ENCODE data around the gene ECSCR. TPM values are rescaled to one million over a fixed set of nuclear protein-coding genes. Genes with fewer than 3 reads are reported as not detected.
"Not testable (repeated sequence)": the region's sequence is repeated elsewhere in the genome, so short reads cannot be mapped to it uniquely, and the experiment has no call there.

ECSCR gene
- total RNA-seq, 1 donor from 2014 or later = 37.1 TPM

DNA sequence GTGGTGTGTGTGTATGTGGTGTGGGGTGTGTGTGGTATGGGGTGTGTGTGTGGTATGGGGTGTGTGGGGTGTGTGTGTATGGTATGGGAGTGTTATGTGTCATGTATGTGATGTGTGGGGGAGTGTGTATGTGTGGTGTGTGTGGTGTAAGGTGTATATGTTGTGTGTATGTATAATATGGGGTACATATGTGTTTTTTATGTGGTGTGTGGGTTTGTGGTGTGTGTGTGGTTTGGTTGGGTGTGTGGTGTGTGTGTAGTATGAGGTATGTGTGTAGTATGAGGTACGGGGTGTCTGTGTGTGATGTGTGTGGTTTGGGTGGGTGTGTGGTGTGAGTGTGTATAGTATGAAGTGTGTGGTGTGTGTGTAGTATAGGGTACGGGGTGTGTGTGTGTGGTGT is 11.4 kb downstream of the ECSCR start:
- H3K36me3 ChIP-seq = no peaks in the 10 kb centered on the region

DNA sequence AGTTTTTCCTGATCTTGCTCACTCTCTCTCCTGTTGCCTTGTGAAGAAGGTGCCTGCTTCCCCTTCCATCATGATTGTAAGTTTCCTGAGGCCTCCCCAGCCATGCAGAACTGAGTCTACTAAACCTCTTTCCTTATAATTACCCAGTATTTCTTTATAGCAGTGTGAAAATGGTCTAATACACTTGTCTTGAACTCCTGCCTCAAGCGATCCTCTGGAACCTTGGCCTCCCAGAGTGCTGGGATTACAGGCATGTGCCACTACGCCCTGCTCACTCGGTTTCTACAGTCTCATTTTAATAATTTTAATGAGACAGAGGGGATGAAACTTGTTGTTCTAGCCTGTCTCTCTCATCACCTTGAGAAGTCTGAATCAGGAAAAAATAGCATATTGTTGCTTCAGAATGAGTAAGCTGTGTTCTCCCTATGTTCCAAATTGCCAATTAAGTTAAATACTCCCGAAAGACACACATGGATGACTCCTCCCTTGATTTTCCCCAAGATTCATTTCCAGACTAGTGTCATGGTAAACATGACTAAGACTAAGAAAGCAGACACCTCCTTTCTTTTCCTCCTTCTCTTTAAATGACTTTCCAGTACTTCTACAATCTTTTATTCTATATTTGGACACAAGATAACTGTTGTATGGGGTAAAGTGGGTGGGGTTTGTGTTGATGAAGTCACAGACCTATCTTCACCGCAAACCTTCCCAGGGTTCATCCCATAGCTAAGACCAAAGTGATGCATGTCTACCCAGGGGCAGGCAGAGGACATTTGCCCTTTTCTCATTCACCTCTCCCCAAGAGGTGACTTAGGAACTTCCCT is 15.4 kb downstream of the ECSCR start:
- intact Hi-C loops (cut with DNase I) = no loop called here
- TF ChIP-seq POLR2A (IDR thresholded peaks at IDR 0.05) (no peak), POLR2AphosphoS5 (IDR thresholded peaks at IDR 0.05; ENCODE audit: insufficient read depth in 1 of 2, low read depth in 1 of 2) (no peak), CTCF (IDR thresholded peaks at IDR 0.05) (no peak)
- no peaks in the 10 kb centered on the region for H3K27me3 ChIP-seq
- no peak for DNase-seq (ENCODE audit: extremely low spot score in 2 of 2)
- no peaks in the 10 kb centered on the region for H3K4me1 ChIP-seq
- no peak overlapping the region for H3K4me3 ChIP-seq
- H3K36me3 ChIP-seq = no peaks in the 10 kb centered on the region
- H3K9me3 ChIP-seq = no peaks in the 10 kb centered on the region
- no peak overlapping the region for H3K27ac ChIP-seq

More for the DNA sequence above, 11.4 kb downstream of the ECSCR start:
- intact Hi-C loops (cut with DNase I) = no loop called here
- no peak for DNase-seq (ENCODE audit: extremely low spot score in 2 of 2)
- TF ChIP-seq POLR2A (IDR thresholded peaks at IDR 0.05) (no peak), POLR2AphosphoS5 (IDR thresholded peaks at IDR 0.05; ENCODE audit: insufficient read depth in 1 of 2, low read depth in 1 of 2) (no peak)
- no peak overlapping the region for H3K4me3 ChIP-seq
- H3K4me1 ChIP-seq = no peaks in the 10 kb centered on the region
- H3K9me3 ChIP-seq = no peaks in the 10 kb centered on the region
- no peaks in the 10 kb centered on the region for H3K27me3 ChIP-seq
- no peak overlapping the region for H3K27ac ChIP-seq

GRCh38 chr5:139445325-139446170 is 17.0 kb downstream of the ECSCR start:
- no peaks in the 10 kb centered on the region for H3K9me3 ChIP-seq
- intact Hi-C loops (cut with DNase I) = no loop called here
- no peaks in the 10 kb centered on the region for H3K4me1 ChIP-seq
- no peak for TF ChIP-seq POLR2A (IDR thresholded peaks at IDR 0.05)
- TF ChIP-seq CTCF (IDR thresholded peaks at IDR 0.05) = no peak
- TF ChIP-seq POLR2AphosphoS5 (IDR thresholded peaks at IDR 0.05; ENCODE audit: insufficient read depth in 1 of 2, low read depth in 1 of 2) = no peak
- no peak for DNase-seq (ENCODE audit: extremely low spot score in 2 of 2)
- H3K27ac ChIP-seq = no peak overlapping the region
- H3K27me3 ChIP-seq = no peaks in the 10 kb centered on the region
- H3K36me3 ChIP-seq = no peaks in the 10 kb centered on the region
- H3K4me3 ChIP-seq = no peak overlapping the region

GRCh38 chr5:139443831-139444453 is 18.6 kb downstream of the ECSCR start:
- no peaks in the 10 kb centered on the region for H3K36me3 ChIP-seq
- no peak for TF ChIP-seq POLR2AphosphoS5 (IDR thresholded peaks at IDR 0.05; ENCODE audit: insufficient read depth in 1 of 2, low read depth in 1 of 2)
- TF ChIP-seq POLR2A (IDR thresholded peaks at IDR 0.05) = no peak
- TF ChIP-seq CTCF (IDR thresholded peaks at IDR 0.05) = no peak
- intact Hi-C loops (cut with DNase I) = no loop called here
- no peak for DNase-seq (ENCODE audit: extremely low spot score in 2 of 2)
- no peaks in the 10 kb centered on the region for H3K9me3 ChIP-seq
- no peaks in the 10 kb centered on the region for H3K27me3 ChIP-seq
- H3K27ac ChIP-seq = no peak overlapping the region
- H3K4me3 ChIP-seq = no peak overlapping the region
- peaks cover 6% of the 10 kb centered on the region for H3K4me1 ChIP-seq

- H3K36me3 ChIP-seq; H3K9me3 ChIP-seq; H3K27me3 ChIP-seq; intact Hi-C loops (cut with DNase I); DNase-seq (ENCODE audit: extremely low spot score in 2 of 2); H3K27ac ChIP-seq; H3K4me3 ChIP-seq: not testable (repeated sequence)
- H3K4me1 ChIP-seq = peaks cover 14% of the 10 kb centered on the region
Measured at GRCh38 chr5:139440416-139440815, 22.1 kb downstream of the ECSCR start.

All from vagina (tissue), 2 donors.